K562 (cell line): ENCODE data around the gene F2RL1. TPM values are rescaled to one million over a fixed set of nuclear protein-coding genes. Genes with fewer than 3 reads are reported as not detected.

Experiments
- CBX3 ChIP-seq, 2 experiments: IDR thresholded peaks; 1 replicate in 1 of 2; 2 replicates in 1 of 2; pipeline ENCODE4 v1.6.1; 2012; ENCODE audit warnings: inconsistent platforms in 2 of 2, low read length in 2 of 2, borderline replicate concordance in 1 of 2, control low read depth in 1 of 2
- CHD1 ChIP-seq: fragments of 200-600 bp; sonication (generic); IDR thresholded peaks from one replicate; pipeline ENCODE4 v1.6.1; 2012; ENCODE audit warnings: mild to moderate bottlenecking, moderate library complexity, low read length, inconsistent platforms
- CTCFL ChIP-seq: IDR thresholded peaks from 2 replicates; pipeline ENCODE4 v1.6.1; 2011; ENCODE audit warnings: borderline replicate concordance, low read depth, mild to moderate bottlenecking, moderate library complexity, low read length; ENCODE audit not compliant: insufficient read depth, poor library complexity, severe bottlenecking
- GMEB1 ChIP-seq: fragments of 250-450 bp; sonication (Bioruptor Pico); IDR thresholded peaks from 2 replicates; pipeline ENCODE4 v1.4.0; 2020; ENCODE audit warnings: mild to moderate bottlenecking
- KLF1 ChIP-seq: fragments of 450-650 bp; IDR thresholded peaks from 2 replicates; pipeline ENCODE4 v1.6.1; 2016; ENCODE audit warnings: missing genetic modification characterization, missing compliant biosample characterization
- MXI1 ChIP-seq: IDR thresholded peaks from 2 replicates; pipeline ENCODE4 v1.6.1; 2011; ENCODE audit warnings: low read depth, mild to moderate bottlenecking, improper control_type of control experiment, low read length
- PURB ChIP-seq: sonication (generic); formaldehyde crosslinking; IDR thresholded peaks from 2 replicates; pipeline ENCODE4 v1.9.0; 2021; ENCODE audit warnings: low read depth, mild to moderate bottlenecking, missing genetic modification reagents
- RBM15 ChIP-seq: fragments of 200-400 bp; formaldehyde crosslinking; IDR thresholded peaks from 2 replicates; pipeline ENCODE4 v1.6.1; 2018; ENCODE audit warnings: mild to moderate bottlenecking, low read length, moderate library complexity; ENCODE audit not compliant: insufficient read depth
- TEAD4 ChIP-seq, 2 experiments: sonication (generic) in 1 of 2; formaldehyde crosslinking in 1 of 2; IDR thresholded peaks; 2 replicates each; pipeline versions ENCODE4 v1.6.1 to v1.8.0; 2012 to 2022; ENCODE audit warnings: borderline replicate concordance in 1 of 2, inconsistent platforms in 1 of 2, low read length in 1 of 2, mild to moderate bottlenecking in 1 of 2, missing genetic modification reagents in 1 of 2
- THRB ChIP-seq: fragments of 450-650 bp; formaldehyde crosslinking; conservative IDR thresholded peaks from 2 replicates; pipeline ENCODE4 v1.4.0; 2022; ENCODE audit warnings: mild to moderate bottlenecking, missing genetic modification characterization
- ZBTB11 ChIP-seq, 3 experiments: fragments of 200-800 bp in 1 of 3; fragments of 250-450 bp in 1 of 3; fragments of 450-650 bp in 1 of 3; sonication (Bioruptor Pico) in 1 of 3; sonication (Bioruptor generic) in 1 of 3; formaldehyde crosslinking in 1 of 3; IDR thresholded peaks; 2 replicates each; pipeline versions ENCODE4 v1.6.1 to v1.8.0; 2016 to 2022; ENCODE audit warnings: mild to moderate bottlenecking in 2 of 3, missing genetic modification characterization in 2 of 3, missing compliant biosample characterization in 1 of 3, moderate library complexity in 1 of 3
- ZFP30 ChIP-seq: fragments of 250-450 bp; sonication (Bioruptor Pico); IDR thresholded peaks from 2 replicates; pipeline ENCODE4 v1.8.0; 2022; ENCODE audit warnings: moderate library complexity, mild to moderate bottlenecking, inconsistent platforms, borderline replicate concordance
- ZNF740 ChIP-seq, 3 experiments: fragments of 200-800 bp in 1 of 3; sonication (Bioruptor generic) in 1 of 3; sonication (generic) in 1 of 3; formaldehyde crosslinking in 1 of 3; IDR thresholded peaks; 2 replicates each; pipeline versions ENCODE4 v1.6.1 to v1.8.0; 2016 to 2022; ENCODE audit warnings: mild to moderate bottlenecking in 2 of 3, missing compliant biosample characterization in 2 of 3, missing genetic modification characterization in 2 of 3, missing genetic modification reagents in 1 of 3
- ZNF75A ChIP-seq: fragments of 450-650 bp; formaldehyde crosslinking; IDR thresholded peaks from 2 replicates; pipeline ENCODE4 v1.4.0; 2020; ENCODE audit warnings: mild to moderate bottlenecking
- polyA plus RNA-seq, 8 experiments: library from polyadenylated mRNA; depleted of rRNA in 4 of 8; stranded (reverse) in 5 of 8; unstranded in 3 of 8; fragments of >200 nt; fragmentation: Nextera tagmentation in 2 of 8; fragmentation: Illumina TruSeq in 1 of 8; extraction: Ambion mirVana in 2 of 8; extraction: Trizol in 1 of 8; gene quantifications; 2 replicates each; pipeline versions ENCODE4 v1.2.1 to v1.2.3, GENCODE V29; 2011 to 2014; ENCODE audit warnings: inconsistent platforms in 1 of 8, missing spikeins in 1 of 8
- total RNA-seq, 7 experiments: library from RNA; depleted of rRNA in 6 of 7; stranded (reverse); fragments of >200 nt in 6 of 7; fragmentation: Illumina TruSeq in 2 of 7; extraction: Trizol in 2 of 7; gene quantifications; 2 replicates each; pipeline versions ENCODE4 v1.2.1 to v1.2.3, GENCODE V29; 2011 to 2021; ENCODE audit warnings: low replicate concordance in 1 of 7

The F2RL1 gene
- total and polyA plus RNA-seq, 9 of the 15 experiments (the other 6 are each of a cell fraction or from before 2014, with no cell fraction given): 0.03 to 0.50 (median 0.27) TPM; not detected in 6

GRCh38 chr5:76849419-76850291 lies 30.8 kb downstream of the F2RL1 start, which contains the start of gene S100Z (continued):
- no peak for TF ChIP-seq KLF1 (tag)
- TF ChIP-seq TEAD4 (IDR thresholded peaks at IDR 0.05; ENCODE audit: low read length): peak; percentile 99
- TF ChIP-seq TEAD4 (CRISPR knock-in tag; IDR thresholded peaks at IDR 0.05; ENCODE audit: borderline replicate concordance): no peak
- TF ChIP-seq ZNF75A (CRISPR knock-in tag): no peak
- no peak for TF ChIP-seq THRB
- TF ChIP-seq CHD1: no peak
- TF ChIP-seq ZFP30 (CRISPR knock-in tag): no peak
- TF ChIP-seq CTCFL: no peak
- no peak for TF ChIP-seq PURB (CRISPR knock-in tag)
- TF ChIP-seq ZNF740 (CRISPR knock-in tag; IDR thresholded peaks at IDR 0.05): no peak
- TF ChIP-seq ZNF740 (tag; IDR thresholded peaks at IDR 0.05): no peak
- TF ChIP-seq RBM15: no peak
- TF ChIP-seq ZBTB11 (CRISPR knock-in tag; IDR thresholded peaks at IDR 0.05): peak in 1 of 3 experiments; percentile 61; a peak in 1 of 6 replicates
- TF ChIP-seq GMEB1 (CRISPR knock-in tag): no peak
- TF ChIP-seq MXI1: peak; percentile 69; the same call in 1 of the 2 replicates
- TF ChIP-seq CBX3 (IDR thresholded peaks at IDR 0.05; ENCODE audit: borderline replicate concordance in 1 of 2, low read length in 2 of 2): no peak; a peak in 1 of 3 replicates
